ENCODE measurements around the gene RIC3.

The RIC3 gene

GRCh38 chr11:8168485-8169257 is at the start of gene RIC3:
TSS of gene RIC3 (minus strand) at chr11:8169025. CDS start at chr11:8168989, 36 bp downstream.
- DNase-seq (ENCODE audit: low read depth): no peak

- no peak for DNase-seq (ENCODE audit: low read depth)
These were observed 49.6 kb upstream of the RIC3 start for GRCh38 chr11:8218409-8218808.

- DNase-seq (ENCODE audit: low read depth): no peak
These were observed 49.1 kb upstream of the RIC3 start for GRCh38 chr11:8217926-8218325.

- DNase-seq (ENCODE audit: low read depth): no peak
These were observed 48.3 kb upstream of the RIC3 start for GRCh38 chr11:8217136-8217535.

- DNase-seq (ENCODE audit: low read depth): no peak
These were observed 44.6 kb upstream of the RIC3 start for GRCh38 chr11:8213376-8213775.

- DNase-seq (ENCODE audit: low read depth): no peak
These were observed 40.5 kb upstream of the RIC3 start for GRCh38 chr11:8209208-8209807.

- DNase-seq (ENCODE audit: low read depth): no peak
These were observed 38.5 kb upstream of the RIC3 start for GRCh38 chr11:8207080-8208000.

- DNase-seq (ENCODE audit: low read depth): no peak
These were observed 37.6 kb upstream of the RIC3 start for GRCh38 chr11:8206251-8207079.

- no peak for DNase-seq (ENCODE audit: low read depth)
These were observed 36.7 kb upstream of the RIC3 start for GRCh38 chr11:8205566-8205965.

- DNase-seq (ENCODE audit: low read depth): no peak
These were observed 35.8 kb upstream of the RIC3 start for GRCh38 chr11:8204596-8204995.

- no peak for DNase-seq (ENCODE audit: low read depth)
These were observed 35.2 kb upstream of the RIC3 start for GRCh38 chr11:8204025-8204424.

GRCh38 chr11:8203414-8203715 is 34.5 kb upstream of the RIC3 start:
- no peak for DNase-seq (ENCODE audit: low read depth)

- no peak for DNase-seq (ENCODE audit: low read depth)
These were observed 33.9 kb upstream of the RIC3 start for GRCh38 chr11:8202516-8203413.

- DNase-seq (ENCODE audit: low read depth): no peak
These were observed 33.0 kb upstream of the RIC3 start for GRCh38 chr11:8201644-8202365.

GRCh38 chr11:8199676-8200075 is 30.9 kb upstream of the RIC3 start:
- no peak for DNase-seq (ENCODE audit: low read depth)

- no peak for DNase-seq (ENCODE audit: low read depth)
These were observed 27.9 kb upstream of the RIC3 start for GRCh38 chr11:8196749-8197148.

GRCh38 chr11:8194956-8195355 is 26.1 kb upstream of the RIC3 start:
- no peak for DNase-seq (ENCODE audit: low read depth)

GRCh38 chr11:8192896-8193209 is 24.0 kb upstream of the RIC3 start:
- no peak for DNase-seq (ENCODE audit: low read depth)

- DNase-seq (ENCODE audit: low read depth): peak; percentile 22
These were observed 23.4 kb upstream of the RIC3 start for GRCh38 chr11:8192016-8192895.
